Skeletal muscle satellite cell (primary cell): ENCODE data around the gene GRIK1.

Experiments
- H3K27me3 ChIP-seq: 2 replicates; pipeline ENCODE4 v1.7.0; 2013; ENCODE audit warnings: low read length; ENCODE audit not compliant: control insufficient read depth, insufficient read depth
- H3K36me3 ChIP-seq: 2 replicates; pipeline ENCODE4 v1.7.0; 2013; ENCODE audit warnings: mild to moderate bottlenecking, control low read depth, low read length; ENCODE audit not compliant: insufficient read depth
- H3K4me1 ChIP-seq: 2 replicates; pipeline ENCODE4 v1.7.0; 2013; ENCODE audit warnings: low read length; ENCODE audit not compliant: control insufficient read depth, insufficient read depth
- H3K4me2 ChIP-seq: 2 replicates; pipeline ENCODE4 v1.7.0; 2013; ENCODE audit warnings: mild to moderate bottlenecking, low read length
- H3K4me3 ChIP-seq: 2 replicates; pipeline ENCODE4 v1.7.0; 2013; ENCODE audit warnings: low read length
- H3K9ac ChIP-seq: 2 replicates; pipeline ENCODE4 v1.7.0; 2013; ENCODE audit warnings: mild to moderate bottlenecking, low read depth, low read length, moderate library complexity
- H3K9me3 ChIP-seq: replicated peaks from 2 replicates; pipeline ENCODE4 v1.7.0; 2013; ENCODE audit warnings: mild to moderate bottlenecking, control low read depth, low read length

The GRIK1 gene

DNA sequence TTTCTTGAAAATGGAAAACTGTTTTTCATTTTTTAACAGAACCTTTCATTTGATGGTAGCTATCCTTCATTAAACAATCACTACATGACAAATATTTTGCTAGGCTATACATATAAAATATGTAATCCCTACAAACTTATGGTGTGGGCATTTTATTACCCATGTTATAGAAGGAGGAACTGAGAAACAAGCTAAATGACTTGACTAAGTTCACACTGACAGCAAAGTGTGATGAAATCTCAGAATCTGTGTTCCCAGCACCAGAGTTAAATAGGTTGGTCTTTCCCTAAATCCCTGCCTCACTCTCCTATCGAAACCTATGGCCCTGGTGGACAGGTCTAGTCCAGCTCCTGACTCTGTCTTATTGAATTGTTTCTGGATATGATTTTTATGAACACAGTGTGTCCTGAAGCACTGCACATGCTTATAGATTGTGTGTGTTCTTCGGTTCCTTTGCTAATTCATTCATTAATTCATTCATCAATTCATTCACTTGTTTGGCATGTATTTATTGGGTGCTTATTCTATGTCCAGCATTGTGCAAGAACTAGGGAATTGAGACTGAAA, 301.0 kb downstream of the GRIK1 start:
- Histone ChIP-seq H3K4me3 (no peak overlapping the region), H3K36me3 (no peaks in the 10 kb centered on the region), H3K27me3 (no peaks in the 10 kb centered on the region), H3K9ac (no peak overlapping the region), H3K9me3 (no peaks in the 10 kb centered on the region), H3K4me2 (no peak overlapping the region), H3K4me1 (no peaks in the 10 kb centered on the region)

DNA sequence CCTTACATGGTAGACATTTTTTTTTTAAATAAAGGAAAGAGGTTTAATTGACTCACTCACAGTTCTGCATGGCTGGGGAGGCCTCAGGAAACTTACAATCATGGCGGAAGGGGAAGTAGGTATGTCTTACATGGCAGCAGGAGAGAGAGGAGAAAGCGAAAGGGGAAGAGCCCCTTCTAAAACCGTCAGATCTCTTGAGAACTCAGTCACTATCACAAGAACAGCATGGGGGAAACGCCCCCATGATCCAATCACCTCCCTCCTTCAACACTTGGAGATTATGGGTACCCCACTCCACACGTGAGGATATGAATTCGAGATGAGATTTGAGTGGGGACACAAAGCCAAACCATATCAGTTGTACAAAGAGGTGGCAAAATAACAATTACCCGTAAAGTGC, 301.7 kb downstream of the GRIK1 start:
- no peaks in the 10 kb centered on the region for H3K4me1 ChIP-seq
- H3K9ac ChIP-seq = no peak overlapping the region
- no peaks in the 10 kb centered on the region for H3K9me3 ChIP-seq
- no peak overlapping the region for H3K4me3 ChIP-seq
- no peaks in the 10 kb centered on the region for H3K36me3 ChIP-seq
- no peaks in the 10 kb centered on the region for H3K27me3 ChIP-seq
- H3K4me2 ChIP-seq = no peak overlapping the region

DNA sequence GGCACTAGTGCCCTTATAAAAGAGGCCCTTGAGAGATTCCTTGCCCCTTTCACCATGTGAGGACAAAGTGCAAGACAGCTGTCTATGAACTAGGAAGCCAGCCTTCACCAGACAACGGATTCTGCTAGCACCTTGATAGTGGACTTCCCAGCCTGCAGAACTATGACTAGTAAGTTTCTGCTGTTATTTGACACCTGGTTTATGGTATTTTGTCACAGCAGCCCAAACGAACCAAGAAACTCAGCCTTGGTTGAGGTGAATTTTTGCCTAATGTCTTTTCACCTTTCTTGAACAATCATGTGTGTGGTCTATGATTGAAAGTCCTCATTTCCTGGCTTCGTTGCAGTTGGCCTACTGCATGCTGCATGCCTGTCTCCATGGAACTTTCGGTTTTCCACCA, 302.2 kb downstream of the GRIK1 start:
- Histone ChIP-seq H3K4me1 (no peaks in the 10 kb centered on the region), H3K9me3 (no peaks in the 10 kb centered on the region), H3K4me2 (no peak overlapping the region), H3K36me3 (no peaks in the 10 kb centered on the region), H3K4me3 (no peak overlapping the region), H3K9ac (no peak overlapping the region), H3K27me3 (no peaks in the 10 kb centered on the region)

GRCh38 chr21:29637134-29637533, 302.7 kb downstream of the GRIK1 start:
- Histone ChIP-seq H3K9me3 (no peaks in the 10 kb centered on the region), H3K4me1 (no peaks in the 10 kb centered on the region), H3K36me3 (no peaks in the 10 kb centered on the region), H3K4me3 (no peak overlapping the region), H3K27me3 (no peaks in the 10 kb centered on the region), H3K4me2 (no peak overlapping the region), H3K9ac (no peak overlapping the region)

GRCh38 chr21:29634418-29634817, 305.4 kb downstream of the GRIK1 start:
- Histone ChIP-seq H3K4me1 (no peaks in the 10 kb centered on the region), H3K9ac (no peak overlapping the region), H3K27me3 (no peaks in the 10 kb centered on the region), H3K9me3 (no peaks in the 10 kb centered on the region), H3K36me3 (no peaks in the 10 kb centered on the region), H3K4me2 (no peak overlapping the region), H3K4me3 (no peak overlapping the region)

DNA sequence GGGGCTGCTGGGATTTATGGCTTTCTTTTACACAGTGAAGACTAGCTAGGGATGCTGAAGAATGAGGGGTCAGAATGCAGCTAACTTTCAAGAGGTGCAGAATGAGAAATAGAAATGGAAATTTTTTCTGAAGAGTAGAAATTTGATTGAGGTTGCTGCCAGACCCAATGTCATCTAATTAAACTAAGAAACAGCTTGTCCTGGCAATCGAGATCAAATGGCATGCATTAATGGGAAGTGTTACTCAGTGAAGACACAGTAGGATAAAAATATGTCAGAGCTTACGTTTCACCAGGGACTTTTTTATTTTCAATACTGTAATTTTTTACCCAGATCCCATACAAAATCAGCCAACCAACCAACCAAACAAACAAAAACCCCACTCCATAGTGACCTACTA, 306.0 kb downstream of the GRIK1 start:
- no peaks in the 10 kb centered on the region for H3K9me3 ChIP-seq
- no peaks in the 10 kb centered on the region for H3K36me3 ChIP-seq
- no peak overlapping the region for H3K4me2 ChIP-seq
- H3K4me1 ChIP-seq = no peaks in the 10 kb centered on the region
- no peaks in the 10 kb centered on the region for H3K27me3 ChIP-seq
- no peak overlapping the region for H3K9ac ChIP-seq
- H3K4me3 ChIP-seq = no peak overlapping the region

DNA sequence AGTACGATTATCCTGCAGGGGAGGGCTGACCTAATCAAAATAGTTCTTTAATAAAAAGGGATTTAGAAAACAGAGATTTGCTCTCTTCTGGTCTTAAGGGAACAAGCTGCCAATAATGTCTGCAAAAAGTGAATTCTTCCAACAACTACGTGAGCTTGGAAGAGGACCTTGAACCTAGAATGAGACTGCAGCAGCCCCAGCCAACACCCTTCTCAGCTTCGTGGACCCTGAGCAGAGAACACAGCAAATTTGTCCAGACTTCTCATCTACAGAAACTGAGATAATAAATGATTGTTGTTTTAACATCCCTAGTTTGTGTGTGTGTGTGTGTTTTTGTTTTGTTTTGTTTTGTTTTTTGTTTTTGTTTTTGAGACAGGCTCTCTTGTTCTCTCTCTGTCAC, 309.4 kb downstream of the GRIK1 start:
- Histone ChIP-seq H3K4me2 (no peak overlapping the region), H3K4me3 (no peak overlapping the region), H3K27me3 (no peaks in the 10 kb centered on the region), H3K4me1 (no peaks in the 10 kb centered on the region), H3K36me3 (no peaks in the 10 kb centered on the region), H3K9ac (no peak overlapping the region), H3K9me3 (no peaks in the 10 kb centered on the region)

DNA sequence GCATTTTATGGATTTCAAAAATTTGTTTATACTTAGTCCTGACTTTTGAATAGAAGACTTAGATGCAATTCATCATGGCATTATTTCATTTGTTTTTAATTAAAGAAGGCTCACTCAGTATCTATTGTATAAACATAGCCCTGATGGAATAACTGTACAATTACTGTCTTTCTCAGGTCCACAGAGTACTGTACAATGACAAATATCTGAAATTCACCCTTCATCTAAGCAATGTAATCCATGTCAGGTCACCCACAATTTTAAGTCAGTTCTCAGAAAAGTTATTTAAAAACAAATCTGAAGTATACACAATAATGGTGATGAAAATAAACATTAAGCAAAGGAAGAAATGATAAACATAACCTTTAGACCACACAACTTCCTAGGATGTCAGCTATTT, 311.9 kb downstream of the GRIK1 start:
- Histone ChIP-seq H3K4me3 (no peak overlapping the region), H3K4me1 (no peaks in the 10 kb centered on the region), H3K36me3 (no peaks in the 10 kb centered on the region), H3K9me3 (no peaks in the 10 kb centered on the region), H3K4me2 (no peak overlapping the region), H3K27me3 (no peaks in the 10 kb centered on the region), H3K9ac (no peak overlapping the region)

GRCh38 chr21:29626801-29627470, 312.9 kb downstream of the GRIK1 start:
- H3K9me3 ChIP-seq = no peaks in the 10 kb centered on the region
- no peak overlapping the region for H3K9ac ChIP-seq
- H3K27me3 ChIP-seq = no peaks in the 10 kb centered on the region
- H3K4me2 ChIP-seq = no peak overlapping the region
- no peaks in the 10 kb centered on the region for H3K36me3 ChIP-seq
- no peaks in the 10 kb centered on the region for H3K4me1 ChIP-seq
- H3K4me3 ChIP-seq = no peak overlapping the region

- no peaks in the 10 kb centered on the region for H3K36me3 ChIP-seq
- no peaks in the 10 kb centered on the region for H3K4me1 ChIP-seq
- H3K4me2 ChIP-seq = no peak overlapping the region
- no peaks in the 10 kb centered on the region for H3K9me3 ChIP-seq
- no peak overlapping the region for H3K9ac ChIP-seq
- H3K27me3 ChIP-seq = no peaks in the 10 kb centered on the region
- no peak overlapping the region for H3K4me3 ChIP-seq
Observed at GRCh38 chr21:29625990-29626389, 313.8 kb downstream of the GRIK1 start.

DNA sequence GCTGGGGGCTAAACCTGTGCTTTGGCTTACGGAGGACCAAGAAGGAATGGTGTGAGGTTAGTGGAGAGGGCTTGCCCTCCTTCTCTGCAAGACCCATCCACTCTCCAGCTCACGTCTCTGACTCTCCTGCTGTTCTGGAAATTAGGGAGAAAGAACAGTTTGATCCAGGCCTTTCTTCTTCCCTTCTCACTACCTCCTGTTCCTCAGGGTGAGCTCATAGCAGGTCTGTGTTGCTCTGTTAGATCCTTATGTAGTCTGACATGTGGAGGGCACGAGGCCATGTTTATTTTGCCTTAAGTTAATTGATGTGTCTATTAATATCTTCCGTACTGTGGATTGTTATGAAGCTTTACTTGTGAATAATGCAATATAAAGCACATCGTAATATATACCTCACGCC, 315.0 kb downstream of the GRIK1 start:
- Histone ChIP-seq H3K36me3 (no peaks in the 10 kb centered on the region), H3K4me2 (no peak overlapping the region), H3K9me3 (no peaks in the 10 kb centered on the region), H3K9ac (no peak overlapping the region), H3K4me3 (no peak overlapping the region), H3K4me1 (no peaks in the 10 kb centered on the region), H3K27me3 (no peaks in the 10 kb centered on the region)

DNA sequence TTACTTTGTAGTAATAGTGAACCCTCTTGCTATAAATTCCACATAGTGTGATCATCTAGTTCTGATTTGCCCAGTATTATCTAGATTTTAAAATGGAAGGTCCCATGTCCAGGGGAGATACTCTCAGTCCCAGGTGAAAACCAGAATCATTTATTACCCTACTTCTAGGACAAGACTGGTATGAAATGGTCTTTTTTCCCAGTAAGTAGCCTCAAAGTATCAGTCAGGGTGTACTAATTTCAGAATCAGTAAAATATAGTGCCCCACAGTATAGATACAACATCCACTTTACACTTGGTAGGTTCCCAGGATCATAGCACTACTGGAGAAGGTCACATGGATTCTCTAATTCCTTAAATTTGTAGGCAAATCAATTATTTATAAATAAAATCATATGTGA, 318.3 kb downstream of the GRIK1 start:
- H3K9me3 ChIP-seq = no peaks in the 10 kb centered on the region
- no peaks in the 10 kb centered on the region for H3K27me3 ChIP-seq
- no peaks in the 10 kb centered on the region for H3K36me3 ChIP-seq
- H3K4me3 ChIP-seq = no peak overlapping the region
- no peaks in the 10 kb centered on the region for H3K4me1 ChIP-seq
- no peak overlapping the region for H3K9ac ChIP-seq
- H3K4me2 ChIP-seq = no peak overlapping the region
